Measurements from ENCODE around the gene DNLZ.

The DNLZ gene

GRCh38 chr9:136329211-136329627, 34.3 kb downstream of the DNLZ start:
- no peak for TF ChIP-seq CTCF (IDR thresholded peaks at IDR 0.05; ENCODE audit: borderline replicate concordance, insufficient read depth, low read depth, low read length)
- H3K4me3 ChIP-seq (ENCODE audit: low read depth, low read length) = no peak overlapping the region

GRCh38 chr9:136328622-136329041, 34.9 kb downstream of the DNLZ start:
- TF ChIP-seq CTCF (IDR thresholded peaks at IDR 0.05; ENCODE audit: borderline replicate concordance, insufficient read depth, low read depth, low read length) = no peak
- no peak overlapping the region for H3K4me3 ChIP-seq (ENCODE audit: low read depth, low read length)

- H3K4me3 ChIP-seq (ENCODE audit: low read depth, low read length) = no peak overlapping the region
These were observed 35.4 kb downstream of the DNLZ start for GRCh38 chr9:136328011-136328621.

GRCh38 chr9:136327304-136327974, 36.1 kb downstream of the DNLZ start, which contains the start of gene GPSM1:
GPSM1 (plus strand) TSS chr9:136327539; CDS start chr9:136327696, 157 bp downstream.
- H3K4me3 ChIP-seq (ENCODE audit: low read depth, low read length) = no peak within 1 kb of the TSS
- TF ChIP-seq CTCF (IDR thresholded peaks at IDR 0.05; ENCODE audit: borderline replicate concordance, insufficient read depth, low read depth, low read length) = no peak

More at GRCh38 chr9:136328011-136328621, 35.4 kb downstream of the DNLZ start:
- TF ChIP-seq CTCF (IDR thresholded peaks at IDR 0.05; ENCODE audit: borderline replicate concordance, insufficient read depth, low read depth, low read length) = no peak

GRCh38 chr9:136326761-136327303, 36.7 kb downstream of the DNLZ start:
- no peak overlapping the region for H3K4me3 ChIP-seq (ENCODE audit: low read depth, low read length)
- TF ChIP-seq CTCF (IDR thresholded peaks at IDR 0.05; ENCODE audit: borderline replicate concordance, insufficient read depth, low read depth, low read length) = no peak

GRCh38 chr9:136326061-136326760, 37.3 kb downstream of the DNLZ start:
- H3K4me3 ChIP-seq (ENCODE audit: low read depth, low read length) = no peak overlapping the region
- no peak for TF ChIP-seq CTCF (IDR thresholded peaks at IDR 0.05; ENCODE audit: borderline replicate concordance, insufficient read depth, low read depth, low read length)
